GM19324 (cell line): ENCODE measurements around the gene TAGLN2.
"Not testable (repeated sequence)": the region's sequence is repeated elsewhere in the genome, so short reads cannot be mapped to it uniquely, and the experiment has no call there.

Experiments
- ATAC-seq: cut with Tn5 transposase; IDR thresholded peaks from one replicate; pipeline ENCODE4 v1.9.1; 2021; ENCODE audit warnings: mild to moderate bottlenecking, moderate library complexity; ENCODE audit not compliant: unreplicated experiment, low FRiP score

Gene TAGLN2

DNA sequence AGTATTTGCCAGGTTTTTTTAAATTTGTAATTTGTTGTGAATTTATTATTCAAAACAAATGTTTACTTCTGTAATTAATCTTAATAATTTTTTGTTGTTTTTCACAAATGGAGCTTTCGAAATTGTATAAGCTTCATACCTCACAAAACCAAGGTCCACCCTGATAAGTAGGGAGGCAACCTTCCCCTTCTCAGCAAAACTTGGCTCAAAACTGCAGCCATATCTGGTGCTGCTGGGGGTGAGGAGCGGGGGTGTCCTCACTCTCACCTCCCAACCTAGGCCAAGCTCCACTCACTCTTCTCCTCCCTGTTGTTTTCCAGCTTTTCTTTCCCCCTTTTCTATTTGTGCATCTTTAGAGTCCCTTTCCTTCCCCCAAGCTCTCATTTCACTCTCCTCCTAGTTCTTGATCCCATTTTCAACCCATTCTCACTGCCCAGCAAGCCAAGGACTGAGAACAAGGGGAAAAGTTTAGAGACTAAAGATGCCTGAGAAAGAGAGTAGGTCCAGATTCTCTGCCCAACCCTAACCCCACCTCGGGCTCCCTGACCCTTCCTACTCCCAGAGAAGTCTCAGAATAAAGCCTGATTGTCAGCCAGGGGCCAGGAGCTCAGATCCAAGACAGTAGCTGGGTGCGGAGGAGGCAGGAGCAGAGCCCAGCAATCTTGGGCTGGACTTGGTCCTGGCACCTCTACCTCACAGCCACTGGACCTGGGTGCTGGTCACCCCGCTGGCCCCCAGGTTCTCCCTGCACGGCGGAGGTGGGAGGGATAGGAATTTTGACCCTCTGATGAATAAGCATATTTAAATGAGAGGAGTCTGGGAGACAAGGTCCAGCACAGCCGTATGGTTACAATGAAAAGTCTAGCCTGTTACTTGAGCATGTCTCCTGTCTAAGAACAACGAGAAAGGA is 17.0 kb downstream of the TAGLN2 start:
- ATAC-seq = no peak

- no peak for ATAC-seq
Observed at GRCh38 chr1:159906960-159907359, 18.3 kb downstream of the TAGLN2 start.

- ATAC-seq = not testable (repeated sequence)
Observed at GRCh38 chr1:159904036-159904435, 21.3 kb downstream of the TAGLN2 start.

GRCh38 chr1:159902541-159902940 is 22.8 kb downstream of the TAGLN2 start:
- no peak for ATAC-seq

DNA sequence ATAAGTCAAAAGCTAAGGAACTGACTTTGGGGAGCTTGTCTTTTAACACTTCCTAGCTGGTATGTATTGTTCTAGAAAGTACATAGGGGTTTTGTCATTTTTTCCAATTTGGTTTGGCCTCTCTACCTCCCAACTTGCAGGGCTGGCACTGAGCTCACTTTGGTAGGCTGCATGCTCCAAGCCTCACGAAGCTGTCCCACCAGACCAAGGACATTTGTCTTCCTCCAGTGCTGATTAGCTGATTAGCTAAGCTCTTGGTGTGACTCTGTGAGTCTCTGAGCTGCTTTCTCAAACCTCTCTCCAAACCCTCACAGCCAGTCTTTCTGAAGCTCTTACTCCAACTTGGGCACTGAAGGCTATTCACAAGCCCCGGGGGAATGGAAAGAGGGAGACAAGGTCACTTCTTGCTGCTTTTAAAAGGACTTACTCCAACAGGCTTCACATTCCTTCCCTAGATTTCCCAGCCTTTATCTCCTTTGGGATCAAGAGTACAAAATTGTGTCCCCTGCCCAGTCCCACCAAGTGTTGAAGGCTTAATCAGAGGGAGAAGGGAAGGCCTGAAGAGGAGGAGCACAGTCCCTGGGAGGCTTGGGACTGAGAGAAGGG is 24.4 kb downstream of the TAGLN2 start:
- no peak for ATAC-seq

- ATAC-seq = no peak
Observed at GRCh38 chr1:159900086-159900680, 25.1 kb downstream of the TAGLN2 start, which contains the start of gene CFAP45. CFAP45 (minus strand) TSS chr1:159900165; CDS start chr1:159900098, 67 bp downstream.

DNA sequence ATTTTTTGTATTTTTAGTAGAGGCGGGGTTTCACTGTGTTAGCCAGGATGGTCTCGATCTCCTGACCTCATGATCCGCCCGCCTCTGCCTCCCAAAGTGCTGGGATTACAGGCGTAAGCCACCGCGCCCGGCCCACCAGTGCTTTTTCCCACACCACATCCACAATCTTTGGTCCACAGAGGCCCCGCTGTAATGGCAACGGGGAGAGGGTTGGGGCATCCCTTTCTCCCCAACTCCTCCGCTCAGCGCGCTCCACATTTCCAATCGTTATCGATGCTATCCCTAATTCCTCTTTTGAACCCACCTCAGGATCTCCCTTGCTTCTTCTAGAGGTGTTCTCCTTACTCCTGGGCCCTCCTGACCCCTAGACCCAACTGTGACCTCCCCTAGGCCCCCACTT is 25.7 kb downstream of the TAGLN2 start:
- ATAC-seq = not testable (repeated sequence)

GRCh38 chr1:159898527-159898926 is 26.8 kb downstream of the TAGLN2 start:
- ATAC-seq = no peak

DNA sequence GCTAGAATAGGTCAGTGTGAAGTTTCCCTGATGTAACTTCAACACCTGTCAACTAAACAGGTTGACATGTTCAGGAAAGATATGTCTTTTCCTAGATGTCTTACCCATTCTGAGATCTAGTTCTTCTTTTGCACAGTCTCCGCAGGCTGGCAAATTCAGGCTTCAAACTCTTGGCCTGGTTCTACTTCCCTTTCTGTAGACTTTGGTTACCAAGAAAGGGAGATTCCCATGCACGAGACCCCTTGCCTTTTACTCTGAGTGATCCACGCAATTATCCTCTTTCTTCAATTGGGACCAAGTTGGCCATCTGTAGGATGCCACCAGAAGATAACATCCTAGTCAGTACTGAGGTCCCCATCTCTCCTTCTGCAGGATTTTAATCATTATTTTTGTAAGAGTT is 27.3 kb downstream of the TAGLN2 start:
- no peak for ATAC-seq

DNA sequence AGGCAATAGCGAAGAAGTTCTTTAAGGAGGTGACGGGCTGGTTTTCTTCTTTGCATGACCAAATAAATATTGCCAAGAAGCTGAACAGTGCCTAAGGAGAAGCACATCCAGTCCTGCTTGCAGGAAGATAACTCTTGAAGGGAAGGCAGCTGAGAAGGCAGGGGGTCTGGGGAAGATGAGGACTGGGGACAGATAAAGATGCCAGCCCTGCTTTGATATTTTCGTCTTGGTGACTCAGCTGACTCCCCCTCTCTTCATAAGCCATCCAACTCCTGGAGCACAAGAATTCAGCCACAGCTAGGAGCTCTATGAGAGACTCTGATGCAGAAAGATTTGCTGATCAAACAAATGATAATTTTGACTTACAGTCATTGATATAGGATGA is 28.8 kb downstream of the TAGLN2 start:
- ATAC-seq = no peak

GRCh38 chr1:159895836-159896545 is 29.3 kb downstream of the TAGLN2 start:
- ATAC-seq = no peak

GRCh38 chr1:159895286-159895685 is 30.0 kb downstream of the TAGLN2 start:
- no peak for ATAC-seq

GRCh38 chr1:159892944-159893343 is 32.4 kb downstream of the TAGLN2 start:
- ATAC-seq = no peak

GRCh38 chr1:159891275-159892157 is 33.8 kb downstream of the TAGLN2 start:
- peak; percentile 77 for ATAC-seq

- ATAC-seq = no peak
Observed at GRCh38 chr1:159890390-159890789, 34.9 kb downstream of the TAGLN2 start.

DNA sequence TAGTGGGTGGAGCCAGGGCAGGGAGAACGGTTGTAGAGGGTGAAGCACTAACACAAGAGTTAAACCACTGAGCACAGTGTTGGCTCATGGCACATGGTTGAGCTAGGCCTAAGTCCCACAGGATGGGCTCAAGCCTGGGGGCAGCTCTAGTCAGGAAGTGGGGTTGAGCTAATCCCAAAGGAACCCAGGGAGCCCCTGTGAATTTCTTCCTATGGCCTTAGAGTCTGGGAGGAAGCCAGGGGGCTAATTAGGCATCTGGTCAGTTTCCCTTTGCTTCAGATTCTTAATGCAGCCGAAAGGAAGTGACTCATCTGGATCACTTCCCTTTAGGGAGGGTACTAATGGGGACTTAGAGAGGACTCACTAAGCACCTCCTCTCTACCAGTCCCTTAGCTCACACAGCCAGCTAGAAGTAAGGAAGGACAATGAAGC is 35.5 kb downstream of the TAGLN2 start:
- peak; percentile 74 for ATAC-seq

- no peak for ATAC-seq
Observed at GRCh38 chr1:159889202-159889601, 36.1 kb downstream of the TAGLN2 start.

GRCh38 chr1:159884296-159884695 is 41.0 kb downstream of the TAGLN2 start:
- no peak for ATAC-seq

GRCh38 chr1:159883134-159883533 is 42.2 kb downstream of the TAGLN2 start:
- no peak for ATAC-seq

- no peak for ATAC-seq
Observed at GRCh38 chr1:159882527-159882862, 42.8 kb downstream of the TAGLN2 start.
